DMS 273 (cell line): Measurements from ENCODE around the gene CTSD.

Experiments used
- DNase-seq: peaks from one replicate; lab custom pipeline; 2025; ENCODE audit not compliant: unreplicated experiment; lab: John Stamatoyannopoulos, UW

The CTSD gene

DNA sequence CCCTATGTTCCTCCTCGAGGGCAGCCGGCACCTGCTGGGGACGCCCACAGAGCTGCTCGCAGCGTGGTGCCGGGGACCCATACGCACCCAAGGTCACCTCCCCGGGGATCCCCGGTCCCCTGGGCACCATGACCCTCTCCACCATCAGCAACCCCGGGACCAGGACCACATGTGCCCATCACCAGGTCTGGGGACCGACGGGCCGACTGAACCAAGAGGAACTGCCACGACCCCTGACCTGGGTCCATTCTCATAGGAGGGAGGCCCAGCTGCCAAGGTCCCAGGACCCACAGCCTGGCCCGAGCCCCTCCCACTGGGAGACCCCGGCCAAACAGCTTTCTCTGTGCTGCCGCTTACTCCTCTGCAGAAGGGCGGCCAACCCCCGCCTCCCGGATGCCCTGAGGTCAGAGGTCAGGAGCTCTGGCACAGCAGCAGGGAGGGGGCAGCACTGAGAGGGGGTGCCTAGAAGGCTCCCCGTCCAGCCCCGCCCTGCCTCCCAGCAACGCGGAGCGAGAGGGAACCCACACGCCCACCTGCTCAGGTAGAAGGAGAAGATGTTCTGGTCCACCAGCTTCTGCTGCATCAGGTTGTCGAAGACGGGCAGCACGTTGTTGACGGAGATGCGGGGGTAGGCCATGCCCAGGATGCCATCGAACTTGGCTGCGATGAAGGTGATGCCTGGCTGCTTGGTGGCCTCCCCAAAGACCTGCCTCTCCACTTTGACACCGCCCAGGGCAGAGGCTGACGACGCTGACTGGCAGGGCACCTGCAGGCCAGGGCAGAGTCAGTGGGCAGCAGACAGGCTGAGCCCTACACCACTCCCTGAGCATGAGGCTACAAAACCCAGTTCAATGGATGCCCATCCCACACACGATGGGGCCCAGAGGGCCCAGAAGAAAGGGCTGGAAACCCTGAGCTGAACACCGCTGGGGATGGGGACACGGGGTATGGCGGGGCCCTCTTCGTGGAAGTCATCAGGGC, 6.6 kb downstream of the CTSD start:
- no peak for DNase-seq

DNA sequence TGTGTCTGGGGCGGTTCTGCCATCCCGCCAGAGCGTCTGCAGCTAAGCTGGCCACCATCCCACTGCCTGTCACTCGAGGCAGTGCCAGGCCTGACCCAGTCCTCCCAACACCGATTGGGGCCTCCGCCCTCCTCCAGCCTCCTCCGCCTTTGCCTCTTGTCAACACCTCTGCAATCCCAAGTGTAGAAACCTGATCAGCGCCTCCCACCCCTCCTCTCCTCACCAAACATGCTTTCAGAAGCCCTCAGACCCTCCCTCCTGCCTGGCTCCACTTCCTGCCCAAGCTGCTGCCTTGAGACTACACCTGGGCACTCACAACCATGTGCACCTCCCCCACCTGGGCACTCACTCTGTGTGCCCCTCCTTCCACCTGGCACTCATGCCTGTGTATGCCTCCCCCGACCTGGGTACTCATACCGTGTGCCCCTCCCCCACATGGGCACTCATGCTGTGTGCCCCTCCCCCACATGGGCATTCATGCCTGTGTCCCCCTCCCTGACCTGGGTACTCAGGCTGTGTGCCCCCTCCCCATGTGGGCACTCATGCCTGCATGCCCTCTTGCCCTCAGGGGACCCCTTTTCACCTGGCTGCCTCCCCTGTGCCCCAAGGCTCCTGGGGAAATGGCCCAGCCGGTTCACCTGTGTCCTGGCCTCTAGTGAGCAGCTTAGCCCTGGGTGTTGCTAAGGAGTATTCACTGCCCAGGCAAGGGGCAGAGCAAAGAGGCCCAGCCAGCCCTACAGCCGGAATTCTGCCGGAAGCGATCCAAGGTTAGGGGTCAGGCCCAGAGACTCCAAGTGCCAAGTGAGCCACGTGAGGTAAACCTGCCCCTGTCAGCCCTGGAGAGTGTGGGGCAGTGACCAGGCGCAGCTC, 7.8 kb downstream of the CTSD start:
- DNase-seq = no peak

DNA sequence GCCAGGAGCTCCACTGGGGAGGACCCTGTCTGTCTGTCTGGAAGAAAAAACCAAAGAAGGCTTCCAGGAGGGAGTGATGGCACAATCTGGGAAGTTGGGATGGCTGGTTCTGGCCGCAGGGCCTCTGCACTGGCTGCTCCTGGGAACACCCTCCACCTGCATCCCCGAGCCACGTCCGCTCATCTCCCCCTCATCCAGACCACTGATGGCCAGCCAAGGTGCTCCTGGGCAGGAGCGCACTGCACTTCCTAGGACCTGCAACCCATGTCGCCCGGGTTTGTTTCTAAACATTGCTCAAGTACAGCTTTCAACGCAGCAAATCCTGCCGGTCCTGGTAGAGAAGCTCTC, 8.4 kb downstream of the CTSD start:
- no peak for DNase-seq

DNA sequence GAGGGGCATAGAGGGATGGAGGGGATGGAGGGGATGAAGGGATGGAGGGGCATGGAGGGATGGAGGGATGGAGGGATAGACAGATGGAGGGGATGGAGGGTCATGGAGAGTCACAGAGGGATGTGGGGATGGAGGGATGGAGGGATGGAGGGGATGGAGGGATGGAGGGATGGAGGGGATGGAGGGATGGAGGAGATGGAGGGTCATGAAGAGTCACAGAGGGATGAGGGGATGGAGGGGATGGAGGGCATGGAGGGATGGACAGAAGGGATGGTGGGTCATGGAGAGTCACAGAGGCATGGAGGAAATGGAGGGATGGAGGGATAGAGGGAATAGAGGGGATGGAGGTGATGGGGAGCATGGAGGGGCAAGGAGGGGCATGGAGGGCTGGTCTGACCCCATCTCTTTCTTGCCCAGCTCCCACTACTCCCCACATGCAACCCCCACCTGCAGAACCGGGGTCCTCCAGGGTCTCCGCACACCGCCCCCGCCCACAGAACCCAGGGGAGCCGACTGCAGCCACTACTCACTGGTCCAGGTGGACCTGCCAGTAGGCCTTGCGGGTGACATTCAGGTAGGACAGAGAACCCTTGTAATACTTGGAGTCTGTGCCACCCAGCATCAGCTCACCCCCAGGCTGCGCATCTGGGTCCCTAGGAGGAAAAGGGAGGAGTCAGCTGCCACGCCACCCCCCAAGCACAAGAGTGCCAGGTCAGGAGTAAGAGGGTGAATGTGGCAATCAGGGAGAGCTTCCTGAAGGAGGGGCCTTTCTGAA, 9.2 kb downstream of the CTSD start:
- no peak for DNase-seq

DNA sequence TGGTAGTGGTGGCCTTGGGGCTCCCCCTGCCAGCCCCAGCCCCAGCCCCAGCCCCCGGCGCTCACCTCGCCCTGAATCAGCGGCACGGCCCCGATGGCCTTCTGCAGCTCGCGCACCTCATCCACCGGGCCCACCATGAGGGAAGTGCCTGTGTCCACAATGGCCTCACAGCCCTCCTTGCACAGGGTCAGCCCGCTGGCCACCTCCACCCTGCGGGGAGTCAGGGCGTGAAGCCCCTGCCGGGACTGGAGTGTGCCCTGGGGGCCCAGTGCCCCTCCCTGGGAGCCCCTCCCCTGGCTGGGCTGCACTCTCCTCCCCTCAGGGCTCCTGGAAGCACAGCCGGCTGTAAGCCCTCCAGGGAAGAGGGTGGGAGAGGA, 9.8 kb downstream of the CTSD start:
- no peak for DNase-seq

DNA sequence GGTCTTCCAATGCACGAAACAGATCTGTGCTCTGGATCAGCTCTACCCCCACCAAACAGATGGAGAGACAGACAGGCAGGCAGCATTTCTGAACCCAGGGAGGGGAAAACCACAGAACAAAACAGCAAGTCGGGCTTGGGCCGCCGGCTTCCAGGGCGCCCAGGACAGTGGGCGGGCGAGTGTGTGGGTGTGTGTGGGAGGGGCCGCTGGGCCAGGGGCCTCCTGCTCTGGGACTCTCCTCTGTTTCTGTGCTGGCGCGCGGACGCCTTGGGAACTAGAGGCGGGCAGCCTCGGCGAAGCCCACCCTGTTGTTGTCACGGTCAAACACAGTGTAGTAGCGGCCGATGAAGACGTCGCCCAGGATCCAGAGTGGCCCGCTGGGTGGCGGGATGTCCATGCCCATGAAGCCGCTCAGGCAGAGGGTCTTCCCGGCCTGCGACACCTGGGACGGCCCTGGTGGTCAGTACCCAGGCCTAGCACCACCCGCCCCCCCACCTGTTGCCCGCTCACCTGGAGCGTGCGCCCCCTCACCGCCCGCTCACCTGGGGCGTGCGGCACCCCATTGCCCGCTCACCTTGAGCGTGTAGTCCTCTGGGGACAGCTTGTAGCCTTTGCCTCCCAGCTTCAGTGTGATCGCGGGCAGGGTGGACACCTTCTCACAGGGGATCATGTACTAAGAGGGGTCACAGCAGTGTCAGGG, 10.3 kb downstream of the CTSD start:
- DNase-seq = no peak

DNA sequence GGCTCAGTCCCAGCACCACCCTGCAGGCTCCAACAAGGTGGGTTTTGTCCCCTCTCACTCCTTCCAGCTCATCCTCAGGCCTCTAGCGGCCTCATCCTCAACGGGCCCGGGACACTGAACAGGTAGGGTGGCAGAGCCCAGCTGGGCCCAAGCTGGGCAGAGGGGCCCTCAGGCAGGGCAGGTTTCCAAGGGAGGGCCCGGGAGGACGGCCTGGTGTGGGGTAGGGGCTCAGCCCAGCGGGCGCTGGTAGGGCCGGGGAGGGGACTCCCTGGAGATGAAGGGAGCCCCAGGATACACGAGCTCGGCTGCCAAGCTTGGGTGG, 10.9 kb downstream of the CTSD start:
- DNase-seq = no peak

DNA sequence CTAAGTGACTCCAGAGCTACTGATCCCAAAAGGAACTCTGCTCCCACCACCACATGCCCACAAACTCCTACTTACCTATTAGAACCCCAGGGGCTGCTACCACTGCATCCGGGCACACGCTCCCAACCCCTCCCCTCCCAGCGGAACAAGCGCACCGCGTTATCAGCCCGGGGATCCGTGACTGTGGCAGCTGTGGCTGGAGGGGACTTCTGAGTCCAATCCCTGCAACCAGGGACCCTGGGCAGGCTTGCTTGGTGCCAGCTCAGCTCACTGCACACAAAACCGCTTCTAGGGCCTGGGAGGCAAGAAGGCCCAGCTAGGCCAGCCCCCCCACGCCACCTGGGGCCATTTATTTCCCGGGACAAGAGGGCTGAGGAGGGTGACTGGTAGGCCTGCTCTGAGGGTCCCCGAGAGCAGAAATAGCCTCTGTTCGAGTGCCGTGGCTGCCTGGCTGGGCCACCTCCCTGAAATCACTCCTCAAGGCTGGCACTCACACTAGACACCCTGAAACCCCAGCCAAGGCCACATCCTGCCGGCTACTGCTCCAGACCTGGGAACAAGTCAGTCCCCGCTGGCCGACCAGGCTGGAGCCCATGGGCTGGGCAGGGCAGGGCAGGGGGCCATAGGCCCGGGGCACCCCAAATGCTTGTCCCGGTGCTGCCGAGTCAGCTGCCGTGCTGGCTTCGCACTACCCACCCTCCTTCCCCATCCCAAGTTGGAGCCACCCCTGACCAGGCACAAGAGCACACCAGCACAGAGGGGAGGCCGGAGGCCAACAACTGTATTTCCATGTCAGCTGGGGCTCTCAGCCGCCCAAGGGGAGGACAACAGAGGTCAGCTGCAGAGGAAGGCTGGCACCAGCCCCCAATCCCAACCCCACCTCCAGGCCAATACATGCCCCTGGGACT, 11.5 kb downstream of the CTSD start:
- no peak for DNase-seq

DNA sequence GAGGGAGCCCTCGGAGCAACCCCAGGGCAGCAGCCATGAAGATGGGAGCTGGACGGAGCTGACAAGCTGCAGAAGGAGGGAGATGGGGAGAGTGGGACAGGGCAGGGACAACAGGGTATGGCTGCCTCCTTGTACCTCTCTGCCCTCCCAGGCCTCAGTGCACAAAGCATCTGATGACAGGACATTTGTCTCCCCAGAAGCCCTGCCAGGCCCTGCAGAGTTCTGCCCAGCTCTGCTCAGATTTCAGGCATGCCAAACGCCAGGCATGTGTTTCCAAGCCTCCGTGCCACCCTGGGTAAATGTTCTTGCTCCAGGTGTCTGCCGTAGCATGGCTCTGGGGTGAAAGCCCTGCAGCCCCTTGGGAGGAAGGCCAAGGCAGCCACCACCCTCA, 12.2 kb downstream of the CTSD start:
- DNase-seq = no peak

DNA sequence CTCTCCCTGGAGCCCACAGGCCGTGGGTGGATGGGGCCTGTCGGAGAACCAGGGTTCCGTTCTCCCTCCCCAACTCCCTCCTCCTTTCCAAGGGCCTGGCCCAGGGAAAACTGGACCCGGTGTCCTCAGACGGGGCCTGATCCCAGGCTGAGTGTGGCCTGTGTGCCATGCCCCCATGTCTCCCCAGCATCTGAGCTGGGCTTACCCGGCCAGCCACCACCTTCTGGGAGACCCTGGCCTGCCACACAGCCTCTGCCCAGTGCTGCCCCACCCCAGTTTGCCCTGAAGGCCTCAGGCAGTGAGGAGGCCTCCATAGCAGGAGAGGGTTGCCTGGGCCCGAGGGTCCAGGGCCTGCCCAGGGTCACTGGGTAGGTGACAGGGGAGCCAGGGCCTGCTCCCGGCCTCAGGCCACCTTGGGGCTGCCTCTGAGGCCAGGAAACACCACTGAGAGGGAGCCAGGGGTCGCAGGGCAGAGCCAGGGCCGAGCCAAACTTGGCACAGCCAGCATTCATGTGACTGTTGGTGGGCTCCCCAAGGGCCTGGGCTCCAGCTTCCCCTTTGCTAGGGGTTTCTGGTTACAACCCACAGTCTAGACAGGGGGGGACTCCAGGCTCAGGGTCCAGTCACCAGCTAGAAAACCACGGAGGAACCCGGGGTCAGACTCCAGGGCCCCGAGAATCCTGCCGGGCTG, 12.7 kb downstream of the CTSD start:
- no peak for DNase-seq

DNA sequence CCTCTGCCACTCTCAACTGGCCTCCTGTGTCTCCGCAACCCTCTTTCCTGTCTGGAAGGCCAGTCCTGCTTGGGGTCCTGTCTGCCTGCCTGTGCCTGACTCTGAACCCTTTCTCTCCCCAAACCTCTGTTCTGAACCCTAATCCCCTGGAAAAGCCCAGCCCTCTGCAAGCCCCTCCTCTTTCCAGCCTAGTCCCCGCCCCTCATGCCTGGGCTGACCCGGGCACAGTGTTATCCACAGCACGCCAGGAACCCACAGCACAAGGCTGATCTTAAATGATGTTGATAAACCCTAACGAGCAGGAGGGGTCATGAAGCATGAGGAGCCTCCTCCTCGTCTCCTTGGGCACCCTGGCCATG, 13.3 kb downstream of the CTSD start, which contains the start of gene IFITM10:
Gene IFITM10, minus strand, starts transcription at position 115 of the 359 bp plus-strand sequence. CDS start 153 bp downstream, outside the sequence.
- no peak for DNase-seq

DNA sequence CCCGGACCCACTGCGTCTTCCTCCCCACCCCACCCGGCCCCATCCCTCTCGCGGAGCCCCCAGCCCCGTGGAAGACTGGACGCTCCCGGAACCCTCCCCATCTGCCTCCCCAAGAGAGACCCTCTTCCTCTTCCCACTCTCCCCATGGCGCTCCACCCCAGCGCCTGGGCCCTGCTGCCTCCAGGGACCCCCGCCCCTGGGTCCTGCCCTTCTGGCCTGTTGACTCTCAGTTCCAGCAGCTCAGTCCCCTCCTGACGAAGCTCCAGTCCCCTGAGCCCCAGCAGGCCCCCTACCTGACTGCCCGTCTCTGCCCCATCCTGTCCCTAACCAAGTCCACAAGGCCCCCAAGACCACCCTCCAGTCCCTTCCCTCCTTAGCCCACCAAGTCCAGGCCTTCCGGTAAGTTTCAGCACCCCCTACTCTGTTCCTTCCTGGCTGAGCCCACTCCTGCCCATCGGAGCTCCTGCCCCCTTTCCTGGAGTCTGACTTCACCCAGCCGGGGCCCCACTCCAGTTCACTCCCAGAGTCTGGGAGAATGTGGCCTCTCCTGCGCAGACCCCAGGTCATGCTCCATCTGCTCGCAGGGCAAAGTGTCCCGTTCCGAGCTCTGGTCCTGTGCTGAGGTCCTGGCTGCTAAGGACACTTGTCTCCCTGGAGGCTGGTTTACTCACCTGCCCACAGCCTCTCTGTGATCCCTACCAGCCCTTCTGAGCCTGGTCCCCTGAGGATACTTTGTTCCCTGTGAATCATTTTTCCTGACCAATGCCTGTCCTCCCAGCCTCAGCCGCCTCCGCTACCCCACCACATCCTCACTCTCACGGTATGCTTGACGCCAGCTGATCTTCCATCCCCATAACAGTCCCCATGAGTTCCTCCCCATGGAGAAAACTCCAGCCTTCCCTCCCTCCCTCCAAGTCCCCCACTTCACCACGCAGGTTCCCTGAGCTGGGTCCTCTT, 14.1 kb downstream of the CTSD start:
- no peak for DNase-seq

DNA sequence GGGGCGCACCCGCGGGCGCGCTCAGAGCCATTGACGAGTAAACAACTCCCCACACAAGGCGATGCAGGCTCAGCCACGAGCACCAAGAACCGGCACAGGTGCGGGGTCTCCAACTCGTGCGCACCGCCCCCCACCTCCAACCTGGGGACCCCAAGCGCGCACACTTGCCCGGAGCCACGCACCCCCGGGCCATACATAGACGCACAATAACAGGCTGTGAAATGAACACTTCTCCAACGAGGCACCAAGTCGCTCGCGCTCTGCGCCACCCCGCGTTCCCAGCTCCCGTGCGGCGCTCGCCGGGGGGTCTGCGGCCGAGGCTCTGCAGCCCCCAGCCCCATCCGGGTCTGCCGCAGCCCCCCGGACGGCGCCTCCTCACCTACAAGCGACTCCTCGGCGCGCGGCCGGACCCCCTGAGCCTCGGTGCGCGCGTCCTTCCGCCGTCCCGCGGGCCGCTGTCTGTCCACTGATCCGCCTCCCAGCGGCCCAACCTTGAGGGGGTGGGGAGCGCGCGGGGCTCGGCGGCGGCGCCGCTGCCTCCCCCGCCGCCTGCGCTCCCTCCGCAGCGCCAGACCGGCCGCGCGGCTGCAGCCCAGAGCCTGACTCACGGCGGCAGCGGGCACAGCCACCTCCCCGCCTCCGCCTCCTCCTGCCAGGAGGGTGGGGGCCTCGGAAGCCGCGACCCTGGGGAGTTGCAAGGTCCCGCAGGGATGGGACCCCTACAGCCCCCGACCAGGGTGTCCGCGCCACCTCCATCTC, 14.9 kb downstream of the CTSD start:
- peak; percentile 33 for DNase-seq

DNA sequence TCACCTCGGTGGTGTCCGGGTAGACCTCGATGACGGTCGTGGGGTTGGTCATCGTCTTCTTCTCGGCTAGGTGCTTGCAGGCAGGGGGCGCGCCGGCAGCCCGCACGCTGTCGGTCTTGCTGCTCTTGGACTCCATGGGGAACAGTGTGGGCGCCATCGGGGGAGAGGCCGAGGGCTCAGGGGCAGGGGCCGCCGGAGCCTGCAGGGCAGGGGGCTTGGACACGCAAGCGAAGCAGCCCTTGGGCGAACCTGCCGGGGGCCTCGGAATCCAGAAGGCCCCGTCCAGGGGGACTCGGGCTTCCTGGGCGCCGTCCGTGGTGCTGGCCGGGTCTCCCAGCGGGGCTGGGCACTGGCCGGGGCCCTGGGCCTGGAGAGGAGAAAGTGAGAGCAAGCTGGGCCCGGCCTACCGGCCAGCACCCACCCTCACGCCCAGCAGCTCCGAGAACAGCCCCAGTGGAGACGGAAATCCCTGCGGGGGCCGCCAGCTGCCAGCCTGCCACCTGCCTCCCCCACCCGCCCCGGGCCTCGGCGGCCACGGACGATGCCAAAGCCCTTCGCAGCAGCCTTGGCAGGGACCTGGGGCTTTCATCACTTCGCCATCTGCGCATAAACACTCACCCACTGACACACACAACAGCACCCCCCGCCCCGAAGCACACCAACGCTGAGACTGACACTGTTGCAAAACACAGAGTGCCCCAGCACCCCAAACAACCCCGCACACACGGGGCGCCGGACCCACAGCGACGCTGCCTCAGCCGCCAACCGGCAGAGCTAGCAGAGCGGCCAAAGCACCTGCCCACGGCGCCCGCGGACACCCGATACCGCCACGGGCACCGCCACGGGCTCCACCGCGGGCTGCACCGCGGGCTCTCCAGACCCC, 15.7 kb downstream of the CTSD start:
- peak; percentile 35 for DNase-seq

DNA sequence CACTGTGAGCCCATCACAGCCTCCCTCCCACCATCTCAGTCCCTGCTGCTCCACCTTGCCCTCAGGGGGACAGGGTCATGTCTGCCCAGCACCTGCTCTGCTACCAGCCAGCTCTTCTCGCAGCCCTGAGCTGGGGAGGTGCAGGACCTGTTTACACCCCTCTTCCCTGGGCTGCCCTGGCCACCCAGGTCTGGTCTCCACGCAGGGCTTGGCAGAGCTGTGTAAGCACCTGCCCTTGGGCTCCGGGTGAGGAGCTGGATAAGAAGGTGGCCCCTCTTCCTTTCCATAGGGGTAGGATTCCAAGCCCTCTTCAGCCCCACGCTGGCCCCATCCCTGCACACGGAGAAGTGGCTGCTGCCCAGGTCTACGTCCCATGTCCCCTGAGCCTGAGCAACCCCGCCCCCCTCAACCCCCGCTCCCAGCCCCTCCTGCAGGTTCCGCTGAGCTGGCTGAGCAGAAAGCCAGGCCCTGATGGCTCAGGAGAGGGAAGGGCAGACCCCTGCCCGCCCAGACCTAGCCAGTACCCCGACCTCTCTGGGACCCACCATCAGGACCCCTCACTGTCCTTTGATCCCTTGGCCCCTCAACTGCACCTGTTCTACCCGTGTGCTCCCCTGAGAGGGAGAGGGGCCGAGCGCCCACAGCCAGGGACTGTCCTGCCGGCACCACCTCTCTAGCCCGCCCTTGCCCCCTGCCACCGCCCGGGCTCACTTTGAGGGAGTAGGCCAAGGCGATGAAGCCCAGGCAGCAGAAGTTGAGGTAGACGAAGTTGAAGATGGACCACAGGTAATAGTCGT, 16.6 kb downstream of the CTSD start:
- no peak for DNase-seq

DNA sequence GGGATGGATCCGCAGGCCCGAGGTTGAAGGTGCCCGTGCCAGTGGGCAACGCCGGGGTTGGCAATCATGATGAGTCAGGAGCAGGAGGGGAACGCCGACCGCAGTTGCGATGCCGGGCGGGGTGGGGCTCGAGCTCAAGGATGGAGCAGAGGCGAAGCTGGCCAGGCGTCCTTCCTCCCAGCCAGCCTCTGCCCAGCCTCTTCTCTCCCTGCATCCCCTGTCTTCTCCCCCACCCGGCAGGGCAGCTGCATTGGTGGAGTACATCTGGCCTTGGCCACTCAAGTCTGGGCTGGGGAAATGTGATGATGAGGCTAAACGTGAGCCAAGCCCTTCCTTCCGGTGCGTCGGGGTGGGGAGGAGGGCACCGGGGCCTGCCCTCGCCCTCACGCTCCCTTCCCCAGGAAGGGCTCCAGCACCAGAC, 17.2 kb downstream of the CTSD start:
- no peak for DNase-seq
